ENCODE results near the gene DMD.

Gene DMD

DNA sequence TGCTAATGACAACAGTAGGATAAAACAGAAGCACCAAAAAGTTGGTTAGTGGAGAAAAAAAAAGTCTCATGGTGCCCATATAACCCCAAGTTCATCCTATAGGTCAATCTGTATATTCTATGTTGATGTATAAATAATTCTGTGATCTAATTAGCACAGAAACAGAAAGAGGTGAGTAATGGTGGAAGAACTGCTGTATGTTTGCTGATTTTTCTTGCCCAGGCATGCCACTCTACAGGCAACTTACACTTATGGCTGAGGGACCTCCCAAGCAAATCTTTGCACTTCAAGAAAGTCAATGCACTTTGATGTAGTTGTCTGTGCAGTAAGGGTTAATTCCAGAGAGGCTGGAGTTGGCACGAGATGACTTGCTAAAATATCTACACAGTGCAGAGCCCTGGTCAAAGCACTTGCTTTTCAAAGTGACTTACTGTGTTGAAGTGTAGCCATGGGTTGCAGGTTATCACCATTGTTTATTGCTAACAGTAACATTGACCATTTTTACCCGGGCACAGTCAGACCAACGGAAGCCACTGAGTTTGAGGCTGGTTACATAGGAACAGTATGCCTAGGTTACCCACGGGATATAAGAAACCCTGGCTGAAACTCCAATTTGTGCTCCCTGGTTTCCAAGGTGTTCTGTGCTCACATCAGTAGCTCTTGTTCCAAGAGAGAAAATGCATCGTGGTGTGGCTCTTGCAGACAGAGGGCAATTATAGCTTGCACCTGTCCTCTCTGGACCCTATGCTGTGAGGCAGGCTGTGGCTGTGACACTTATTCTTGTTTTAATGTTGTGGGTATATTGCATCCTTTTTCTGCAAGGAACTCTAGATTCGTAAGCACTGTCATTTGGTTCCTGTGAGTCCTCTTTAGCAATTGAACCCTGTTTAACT is 1998.2 kb downstream of the DMD start:
- DNase-seq (ENCODE audit: low read depth) = no peak
- TF ChIP-seq MYC (IDR thresholded peaks at IDR 0.05; ENCODE audit: low read depth, low read length) = no peak
- no peak for TF ChIP-seq POLR2A (IDR thresholded peaks at IDR 0.05; ENCODE audit: extremely low read depth, insufficient read length)
- TF ChIP-seq, protein P1, sequence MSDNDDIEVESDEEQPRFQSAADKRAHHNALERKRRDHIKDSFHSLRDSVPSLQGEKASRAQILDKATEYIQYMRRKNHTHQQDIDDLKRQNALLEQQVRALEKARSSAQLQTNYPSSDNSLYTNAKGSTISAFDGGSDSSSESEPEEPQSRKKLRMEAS (IDR thresholded peaks at IDR 0.05; ENCODE audit: low read depth, low read length) = no peak
- TF ChIP-seq, protein P2, sequence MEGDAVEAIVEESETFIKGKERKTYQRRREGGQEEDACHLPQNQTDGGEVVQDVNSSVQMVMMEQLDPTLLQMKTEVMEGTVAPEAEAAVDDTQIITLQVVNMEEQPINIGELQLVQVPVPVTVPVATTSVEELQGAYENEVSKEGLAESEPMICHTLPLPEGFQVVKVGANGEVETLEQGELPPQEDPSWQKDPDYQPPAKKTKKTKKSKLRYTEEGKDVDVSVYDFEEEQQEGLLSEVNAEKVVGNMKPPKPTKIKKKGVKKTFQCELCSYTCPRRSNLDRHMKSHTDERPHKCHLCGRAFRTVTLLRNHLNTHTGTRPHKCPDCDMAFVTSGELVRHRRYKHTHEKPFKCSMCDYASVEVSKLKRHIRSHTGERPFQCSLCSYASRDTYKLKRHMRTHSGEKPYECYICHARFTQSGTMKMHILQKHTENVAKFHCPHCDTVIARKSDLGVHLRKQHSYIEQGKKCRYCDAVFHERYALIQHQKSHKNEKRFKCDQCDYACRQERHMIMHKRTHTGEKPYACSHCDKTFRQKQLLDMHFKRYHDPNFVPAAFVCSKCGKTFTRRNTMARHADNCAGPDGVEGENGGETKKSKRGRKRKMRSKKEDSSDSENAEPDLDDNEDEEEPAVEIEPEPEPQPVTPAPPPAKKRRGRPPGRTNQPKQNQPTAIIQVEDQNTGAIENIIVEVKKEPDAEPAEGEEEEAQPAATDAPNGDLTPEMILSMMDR (IDR thresholded peaks at IDR 0.05; ENCODE audit: low read depth, low read length) = no peak
- H3K4me3 ChIP-seq (ENCODE audit: low read depth, low read length) = no peak overlapping the region

- H3K4me3 ChIP-seq (ENCODE audit: low read depth, low read length) = no peak overlapping the region
These were observed 2002.2 kb downstream of the DMD start for GRCh38 chrX:31209005-31209628.

GRCh38 chrX:31201503-31201902 is 2009.8 kb downstream of the DMD start:
- TF ChIP-seq, protein P1 (IDR thresholded peaks at IDR 0.05; ENCODE audit: low read depth, low read length) = no peak
- no peak for TF ChIP-seq MYC (IDR thresholded peaks at IDR 0.05; ENCODE audit: low read depth, low read length)
- TF ChIP-seq, protein P2 (IDR thresholded peaks at IDR 0.05; ENCODE audit: low read depth, low read length) = no peak
- TF ChIP-seq POLR2A (IDR thresholded peaks at IDR 0.05; ENCODE audit: extremely low read depth, insufficient read length) = no peak
- no peak overlapping the region for H3K4me3 ChIP-seq (ENCODE audit: low read depth, low read length)
- no peak for DNase-seq (ENCODE audit: low read depth)

More at GRCh38 chrX:31209005-31209628, 2002.2 kb downstream of the DMD start:
- TF ChIP-seq, protein P2 (IDR thresholded peaks at IDR 0.05; ENCODE audit: low read depth, low read length) = no peak
- TF ChIP-seq MYC (IDR thresholded peaks at IDR 0.05; ENCODE audit: low read depth, low read length) (no peak), POLR2A (IDR thresholded peaks at IDR 0.05; ENCODE audit: extremely low read depth, insufficient read length) (no peak)
- TF ChIP-seq, protein P1 (IDR thresholded peaks at IDR 0.05; ENCODE audit: low read depth, low read length) = no peak
- DNase-seq (ENCODE audit: low read depth) = no peak

GRCh38 chrX:31200430-31200829 is 2010.9 kb downstream of the DMD start:
- no peak for DNase-seq (ENCODE audit: low read depth)
- TF ChIP-seq POLR2A (IDR thresholded peaks at IDR 0.05; ENCODE audit: extremely low read depth, insufficient read length) = no peak
- TF ChIP-seq, protein P1 (IDR thresholded peaks at IDR 0.05; ENCODE audit: low read depth, low read length) = no peak
- H3K4me3 ChIP-seq (ENCODE audit: low read depth, low read length) = no peak overlapping the region

DNA sequence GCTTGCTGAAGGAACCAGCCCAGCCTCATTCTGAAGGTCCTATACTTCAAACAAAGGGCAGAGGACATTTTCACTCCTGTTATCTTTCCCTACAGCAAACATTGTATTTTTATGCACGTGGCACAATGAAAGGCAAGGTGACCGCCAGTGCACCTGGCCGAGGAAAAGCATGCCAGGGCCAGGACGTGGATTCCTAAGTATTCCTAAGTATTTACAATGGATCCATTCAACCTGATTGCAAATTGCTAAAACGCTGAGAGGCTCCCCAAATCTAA is 2011.6 kb downstream of the DMD start:
- DNase-seq (ENCODE audit: low read depth) = no peak
- TF ChIP-seq, protein P2 (IDR thresholded peaks at IDR 0.05; ENCODE audit: low read depth, low read length) = no peak
- TF ChIP-seq POLR2A (IDR thresholded peaks at IDR 0.05; ENCODE audit: extremely low read depth, insufficient read length) = no peak
- TF ChIP-seq MYC (IDR thresholded peaks at IDR 0.05; ENCODE audit: low read depth, low read length) = no peak
- TF ChIP-seq, protein P1 (IDR thresholded peaks at IDR 0.05; ENCODE audit: low read depth, low read length) = no peak
- H3K4me3 ChIP-seq (ENCODE audit: low read depth, low read length) = no peak overlapping the region

Measured in NB4 (cell line).